RWPE2 (cell line): ENCODE results near the gene BLNK.
"Not testable (repeated sequence)": the region's sequence is repeated elsewhere in the genome, so short reads cannot be mapped to it uniquely, and the experiment has no call there.

ENCODE experiments used
- ATAC-seq: fragments of 200-7000 bp; cut with Tn5 transposase; 3 replicates; pipeline ENCODE4 v1.9.1; 2021; ENCODE audit warnings: low read depth
- DNase-seq: peaks from one replicate; pipeline ENCODE4 v3.0.0-alpha.2; 2020; ENCODE audit warnings: low spot score
- H3K27ac ChIP-seq: fragments of 450-650 bp; 2 replicates; pipeline ENCODE4 v1.5.1; 2017; ENCODE audit warnings: mild to moderate bottlenecking; ENCODE audit not compliant: poor library complexity, severe bottlenecking
- H3K27me3 ChIP-seq: fragments of 250-450 bp; sonication (Bioruptor Pico); 2 replicates; pipeline ENCODE4 v1.5.1; 2021; ENCODE audit warnings: mild to moderate bottlenecking, moderate library complexity; ENCODE audit not compliant: insufficient read depth, poor library complexity, severe bottlenecking
- H3K36me3 ChIP-seq: fragments of 250-450 bp; sonication (Bioruptor Pico); 2 replicates; pipeline ENCODE4 v1.5.1; 2020; ENCODE audit warnings: low read depth, mild to moderate bottlenecking, moderate library complexity
- H3K4me1 ChIP-seq: fragments of 250-450 bp; sonication (Bioruptor Pico); 2 replicates; pipeline ENCODE4 v1.5.1; 2021; ENCODE audit warnings: mild to moderate bottlenecking, moderate library complexity; ENCODE audit not compliant: insufficient read depth, poor library complexity, severe bottlenecking
- H3K4me3 ChIP-seq: fragments of 250-450 bp; sonication (Bioruptor Pico); 2 replicates; pipeline ENCODE4 v1.5.1; 2021; ENCODE audit warnings: mild to moderate bottlenecking, moderate library complexity; ENCODE audit not compliant: severe bottlenecking
- H3K9me3 ChIP-seq: fragments of 250-450 bp; sonication (Bioruptor Pico); 2 replicates; pipeline ENCODE4 v1.5.1; 2021; ENCODE audit warnings: mild to moderate bottlenecking, moderate library complexity; ENCODE audit not compliant: severe bottlenecking
- CTCF ChIP-seq: fragments of 450-650 bp; IDR thresholded peaks from one replicate; pipeline ENCODE4 v1.5.1; 2017; ENCODE audit warnings: mild to moderate bottlenecking, moderate library complexity; ENCODE audit not compliant: poor library complexity, severe bottlenecking

BLNK gene

GRCh38 chr10:96311180-96311715 is 39.9 kb upstream of the BLNK start:
- DNase-seq (no peak), ATAC-seq (no peak)
- no peaks in the 10 kb centered on the region for H3K27me3 ChIP-seq
- no peak overlapping the region for H3K4me3 ChIP-seq
- H3K36me3 ChIP-seq, result no peaks in the 10 kb centered on the region
- no peaks in the 10 kb centered on the region for H3K4me1 ChIP-seq
- no peaks in the 10 kb centered on the region for H3K9me3 ChIP-seq
- H3K27ac ChIP-seq, result no peak overlapping the region
- no peak for TF ChIP-seq CTCF

GRCh38 chr10:96310321-96310669 is 38.9 kb upstream of the BLNK start:
- no peak for TF ChIP-seq CTCF
- ATAC-seq, result no peak
- H3K36me3 ChIP-seq, result no peaks in the 10 kb centered on the region
- H3K4me3 ChIP-seq, result no peak overlapping the region
- H3K27me3 ChIP-seq, result no peaks in the 10 kb centered on the region
- H3K4me1 ChIP-seq, result no peaks in the 10 kb centered on the region
- H3K27ac ChIP-seq, result no peak overlapping the region
- DNase-seq, result no peak
- no peaks in the 10 kb centered on the region for H3K9me3 ChIP-seq

- Histone ChIP-seq H3K4me1 (no peaks in the 10 kb centered on the region), H3K36me3 (no peaks in the 10 kb centered on the region), H3K27me3 (no peaks in the 10 kb centered on the region), H3K9me3 (no peaks in the 10 kb centered on the region), H3K27ac (no peak overlapping the region), H3K4me3 (no peak overlapping the region)
- no peak for DNase-seq
- no peak for ATAC-seq
- no peak for TF ChIP-seq CTCF
These were observed 38.4 kb upstream of the BLNK start for GRCh38 chr10:96309628-96310320.

GRCh38 chr10:96308854-96309253 is 37.5 kb upstream of the BLNK start:
- not testable (repeated sequence) for H3K27ac ChIP-seq, ATAC-seq, DNase-seq, H3K36me3 ChIP-seq, H3K27me3 ChIP-seq, H3K4me1 ChIP-seq, H3K9me3 ChIP-seq, H3K4me3 ChIP-seq

- no peak overlapping the region for H3K4me3 ChIP-seq
- peak; percentile 23; the same call in 1 of the 3 replicates for ATAC-seq
- no peak for DNase-seq
- TF ChIP-seq CTCF, result no peak
- no peak overlapping the region for H3K27ac ChIP-seq
- H3K36me3 ChIP-seq, result no peaks in the 10 kb centered on the region
- no peaks in the 10 kb centered on the region for H3K9me3 ChIP-seq
- H3K4me1 ChIP-seq, result no peaks in the 10 kb centered on the region
- no peaks in the 10 kb centered on the region for H3K27me3 ChIP-seq
These were observed 35.1 kb upstream of the BLNK start for GRCh38 chr10:96306516-96306915.
